Dedifferentiated amniotic fluid mesenchymal stem cell (primary cell): ENCODE measurements around the gene ABCG8.

Source experiments
- DNase-seq: peaks from one replicate; pipeline ENCODE4 v3.0.0-alpha.2; 2016; ENCODE audit errors: extremely low spot score

Gene ABCG8

GRCh38 chr2:43838560-43839267 is at the start of gene ABCG8, which contains the start of gene ABCG5:
TSS of gene ABCG8 (plus strand) at chr2:43838971. CDS start at chr2:43839054, 83 bp downstream.
TSS of gene ABCG5 (minus strand) at chr2:43838839. CDS start at chr2:43838679, 160 bp downstream.
- no peak for DNase-seq

- no peak for DNase-seq
These were observed 48.6 kb upstream of the ABCG8 start for GRCh38 chr2:43790147-43790546.

GRCh38 chr2:43791035-43791765 is 47.6 kb upstream of the ABCG8 start:
- DNase-seq: no peak

GRCh38 chr2:43792653-43793052 is 46.1 kb upstream of the ABCG8 start:
- no peak for DNase-seq

DNA sequence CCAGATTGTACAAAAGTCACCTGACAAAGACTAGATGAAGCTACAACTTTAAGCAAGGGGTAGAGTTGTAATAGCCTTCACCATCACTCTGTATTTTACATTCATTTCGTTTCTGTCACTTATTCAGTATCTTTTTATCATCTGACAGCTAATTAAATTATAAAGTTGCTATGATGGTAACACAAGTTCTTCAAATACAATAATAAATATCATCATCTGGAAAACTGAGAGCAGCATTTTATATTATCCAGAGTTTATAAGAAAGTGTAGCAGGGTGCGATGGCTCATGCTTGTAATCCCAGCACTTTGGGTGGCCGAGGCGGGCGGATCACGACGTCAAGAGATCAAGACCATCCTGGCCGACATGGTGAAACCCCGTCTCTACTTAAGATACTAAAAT is 43.8 kb upstream of the ABCG8 start:
- DNase-seq: no peak

GRCh38 chr2:43796206-43796605 is 42.6 kb upstream of the ABCG8 start:
- DNase-seq: no peak

DNA sequence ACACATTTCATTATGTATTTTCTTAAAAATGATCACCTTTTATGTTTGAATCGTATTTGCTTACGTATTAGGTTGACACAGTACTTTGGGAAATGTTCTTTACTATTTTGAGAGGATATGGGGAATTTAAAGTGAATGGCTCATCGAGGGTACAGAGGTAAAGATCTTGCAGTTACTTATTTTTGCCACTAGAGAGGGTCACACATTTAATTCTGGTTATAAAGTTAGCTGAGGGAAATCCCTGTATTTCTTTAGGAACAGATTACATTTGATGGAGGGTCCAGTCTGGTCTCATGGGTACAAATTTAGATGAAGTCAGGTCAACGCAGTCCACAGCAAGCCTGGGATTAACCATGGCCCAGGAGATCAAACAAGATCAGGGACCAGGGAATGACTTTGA is 40.5 kb upstream of the ABCG8 start:
- no peak for DNase-seq

GRCh38 chr2:43800894-43801293 is 37.9 kb upstream of the ABCG8 start:
- no peak for DNase-seq

- DNase-seq: no peak
These were observed 36.6 kb upstream of the ABCG8 start for GRCh38 chr2:43802135-43802534.

DNA sequence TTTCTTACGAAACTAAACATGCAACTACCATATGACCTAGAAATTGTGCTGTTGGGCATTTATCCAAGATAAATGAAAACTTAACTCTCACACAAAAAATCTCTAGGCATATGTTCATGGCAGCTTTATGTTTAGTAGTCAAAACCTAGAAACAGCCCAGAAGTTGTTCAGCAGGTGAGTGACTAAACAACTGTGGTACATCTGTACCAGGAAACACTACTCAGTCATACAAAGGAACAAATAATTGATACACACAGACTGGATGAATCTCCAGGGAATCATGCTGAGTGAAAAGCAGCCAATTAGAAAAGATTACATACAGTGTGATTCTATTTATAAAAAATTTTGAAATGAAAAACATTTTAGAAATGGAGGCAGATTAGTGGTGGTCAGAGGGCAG is 35.7 kb upstream of the ABCG8 start:
- DNase-seq: no peak

DNA sequence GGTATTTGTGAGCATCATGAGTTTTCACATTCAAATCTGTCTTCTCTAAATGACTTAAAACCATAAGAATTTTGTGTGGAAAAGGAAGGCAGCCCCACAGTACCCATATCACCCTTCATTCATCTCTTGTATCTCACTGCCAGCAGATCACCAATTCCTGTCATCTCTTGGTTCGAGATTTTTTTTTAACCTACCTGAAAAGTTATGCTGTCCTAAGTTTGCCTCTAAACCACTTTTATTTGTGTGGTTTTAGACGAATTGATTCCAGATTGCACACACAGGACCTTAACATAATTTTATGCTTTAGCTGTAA is 32.1 kb upstream of the ABCG8 start:
- DNase-seq: no peak

- DNase-seq: no peak
These were observed 28.3 kb upstream of the ABCG8 start for GRCh38 chr2:43810452-43810851.

DNA sequence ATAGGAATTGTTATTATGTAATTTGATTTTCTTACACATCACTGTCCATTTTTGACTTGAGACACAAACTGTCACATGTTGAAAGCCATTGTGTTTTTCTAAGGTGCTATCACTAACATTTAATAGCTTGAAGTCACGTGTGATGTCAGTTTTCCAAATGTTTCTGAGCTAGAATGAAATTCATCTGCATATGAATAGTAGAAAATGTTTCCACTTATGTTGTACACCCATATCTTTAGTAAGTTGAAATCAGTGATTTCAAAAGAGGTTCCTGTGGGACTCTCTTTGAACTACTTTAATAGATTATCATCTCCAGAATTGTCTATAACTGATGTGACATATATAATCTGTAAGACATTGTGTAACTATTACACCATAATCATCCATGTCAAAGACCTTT is 27.9 kb upstream of the ABCG8 start:
- no peak for DNase-seq

- DNase-seq: no peak
These were observed 26.8 kb upstream of the ABCG8 start for GRCh38 chr2:43812006-43812405.

- DNase-seq: no peak
These were observed 25.8 kb upstream of the ABCG8 start for GRCh38 chr2:43812947-43813346.

DNA sequence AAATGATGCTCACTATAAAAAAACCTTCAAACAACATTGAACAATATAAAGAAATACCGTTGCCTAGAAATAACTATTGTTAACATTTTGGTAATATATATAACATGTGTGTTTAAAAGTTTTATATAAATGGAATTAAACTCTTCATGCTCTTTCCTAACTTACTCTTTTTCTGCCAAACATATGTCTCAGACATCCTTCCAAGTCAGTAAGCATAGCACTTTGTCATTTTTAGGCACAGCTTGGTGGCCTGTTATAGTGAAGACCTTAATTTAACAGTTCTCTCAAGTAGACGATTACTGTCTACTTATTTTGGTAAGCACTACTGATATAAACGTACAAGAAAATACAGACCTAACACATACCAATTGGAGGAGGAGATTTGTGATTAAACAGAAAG is 24.1 kb upstream of the ABCG8 start:
- DNase-seq: no peak

GRCh38 chr2:43818761-43819160 is 20.0 kb upstream of the ABCG8 start:
- DNase-seq: no peak

GRCh38 chr2:43819491-43820163 is 19.1 kb upstream of the ABCG8 start:
- no peak for DNase-seq

GRCh38 chr2:43822839-43823238 is 15.9 kb upstream of the ABCG8 start:
- DNase-seq: no peak

DNA sequence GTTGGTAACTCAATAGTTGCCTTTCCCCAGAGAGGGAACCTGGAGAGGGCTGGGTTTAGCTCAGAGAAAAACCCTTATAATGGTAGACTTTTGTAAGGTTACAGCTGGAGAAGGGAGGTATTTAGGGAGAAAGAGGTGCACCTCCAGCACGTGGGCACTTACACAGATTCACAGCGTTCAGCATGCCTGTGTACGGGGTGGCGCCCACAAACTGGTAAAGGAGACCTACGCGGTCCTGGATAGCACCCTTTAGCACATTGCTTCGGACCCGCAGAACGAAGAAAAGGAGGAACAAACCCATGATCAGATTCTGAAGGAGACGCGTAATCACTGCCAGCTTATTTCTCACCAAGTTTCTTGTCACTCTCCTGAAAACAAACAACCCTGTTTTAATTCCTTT is 15.0 kb upstream of the ABCG8 start:
- no peak for DNase-seq

DNA sequence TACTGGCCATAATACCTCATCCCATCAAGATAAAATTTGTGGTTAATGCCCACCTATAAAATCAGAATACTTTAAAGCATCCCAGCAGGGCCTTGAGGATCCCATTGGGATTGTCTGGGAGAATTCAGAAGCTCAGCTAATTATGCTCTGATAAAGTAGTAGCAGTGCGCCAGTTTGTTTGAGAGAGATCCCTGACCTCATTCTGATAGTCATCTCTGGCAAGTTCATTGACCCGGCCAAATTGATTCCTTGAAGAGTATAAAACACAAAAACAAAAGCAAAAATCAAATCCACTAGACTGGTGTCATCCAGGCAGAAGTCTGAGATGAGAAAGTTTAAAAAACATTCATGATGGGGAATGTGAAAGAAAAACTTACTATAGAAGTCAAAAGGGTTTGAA is 14.3 kb upstream of the ABCG8 start:
- no peak for DNase-seq

DNA sequence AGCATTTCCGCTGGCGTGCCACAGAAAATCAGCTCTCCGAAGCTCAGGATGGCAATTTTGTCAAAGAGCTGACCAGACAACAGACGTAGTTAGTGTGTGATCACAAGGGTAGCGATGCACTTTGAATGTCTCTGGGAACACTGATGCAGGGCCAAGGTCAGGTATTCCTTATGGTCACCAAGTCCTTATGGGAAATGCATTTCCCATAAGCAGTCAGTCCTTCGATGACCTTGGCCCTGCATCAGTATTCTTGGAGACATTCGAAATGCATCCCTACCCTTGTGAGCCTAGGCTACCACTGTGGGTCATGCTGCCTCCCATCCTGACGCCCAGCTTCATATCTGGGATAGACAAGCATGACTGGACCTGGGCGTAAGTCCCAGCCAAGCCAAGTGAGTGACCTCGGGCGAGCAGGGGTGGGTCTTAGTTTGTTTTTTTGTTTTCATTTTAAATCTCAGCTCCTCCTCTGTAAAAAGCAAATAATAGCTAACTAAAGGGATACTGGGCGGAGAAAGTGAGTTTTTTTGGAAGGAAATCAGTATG is 13.7 kb upstream of the ABCG8 start:
- no peak for DNase-seq

DNA sequence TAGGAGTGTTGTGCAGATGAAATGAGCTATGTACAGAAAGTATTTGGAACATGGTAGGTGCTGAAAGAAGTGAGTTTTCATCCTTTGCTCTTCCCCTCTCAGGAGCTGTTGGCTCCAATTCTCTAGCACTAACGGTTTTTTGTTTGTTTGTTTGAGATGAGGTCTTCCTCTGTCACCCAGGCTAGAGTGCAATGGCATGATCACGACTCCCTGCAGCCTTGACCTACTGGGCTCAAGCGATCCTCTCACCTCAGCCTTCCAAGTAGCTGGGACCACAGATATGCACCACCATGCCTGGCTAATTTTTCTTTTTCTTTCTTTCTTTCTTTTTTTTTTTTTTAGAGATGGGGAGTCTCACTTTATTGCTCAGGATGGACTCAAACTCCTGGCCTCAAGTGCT is 12.9 kb upstream of the ABCG8 start:
- DNase-seq: no peak
